K562 (cell line): ENCODE results near the gene PTGR2.

ENCODE experiments used
- ATF1 ChIP-seq, 2 experiments: fragments of 450-650 bp in 1 of 2; IDR thresholded peaks; 2 replicates each; pipeline ENCODE4 v1.6.1; 2016; ENCODE audit warnings: missing compliant biosample characterization in 1 of 2, missing genetic modification characterization in 1 of 2
- CTCF ChIP-seq, 3 experiments: IDR thresholded peaks in 2 of 3; conservative IDR thresholded peaks in 1 of 3; 2 replicates each; pipeline ENCODE4 v1.5.1; 2011 to 2012; ENCODE audit warnings: low read length in 3 of 3, mild to moderate bottlenecking in 3 of 3, control low read depth in 2 of 3, improper control_type of control experiment in 1 of 3, inconsistent platforms in 1 of 3, low read depth in 1 of 3, mixed read lengths in 1 of 3, moderate library complexity in 1 of 3; ENCODE audit not compliant: insufficient read depth in 2 of 3
- ZNF512 ChIP-seq: IDR thresholded peaks from 2 replicates; pipeline ENCODE4 v1.6.1; 2016; ENCODE audit warnings: missing genetic modification characterization, missing compliant biosample characterization
- ZNF644 ChIP-seq: fragments of 200-800 bp; sonication (Bioruptor generic); IDR thresholded peaks from 2 replicates; pipeline ENCODE4 v1.6.1; 2016; ENCODE audit warnings: low read depth, missing genetic modification characterization, missing compliant biosample characterization

- no peak for TF ChIP-seq ZNF512 (tag)
- no peak for TF ChIP-seq CTCF (IDR thresholded peaks at IDR 0.05 in 2 of 3, conservative IDR thresholded peaks at IDR 0.05 in 1 of 3; ENCODE audit: insufficient read depth in 2 of 3, low read depth in 1 of 3, low read length in 3 of 3)
- TF ChIP-seq ZNF644, result no peak
- TF ChIP-seq ATF1 (CRISPR knock-in tag; IDR thresholded peaks at IDR 0.05), result no peak
- no peak for TF ChIP-seq ATF1 (tag; IDR thresholded peaks at IDR 0.05)
These were observed 7.5 kb downstream of the PTGR2 start for GRCh38 chr14:73859145-73859544.
